GM21723 (cell line): ENCODE results near the gene SLC38A4.
"Not testable (repeated sequence)": the region's sequence is repeated elsewhere in the genome, so short reads cannot be mapped to it uniquely, and the experiment has no call there.

Source experiments
- ATAC-seq: cut with Tn5 transposase; IDR thresholded peaks from one replicate; pipeline ENCODE4 v1.9.1; 2021; ENCODE audit warnings: mild to moderate bottlenecking, moderate library complexity; ENCODE audit not compliant: unreplicated experiment

Gene SLC38A4

DNA sequence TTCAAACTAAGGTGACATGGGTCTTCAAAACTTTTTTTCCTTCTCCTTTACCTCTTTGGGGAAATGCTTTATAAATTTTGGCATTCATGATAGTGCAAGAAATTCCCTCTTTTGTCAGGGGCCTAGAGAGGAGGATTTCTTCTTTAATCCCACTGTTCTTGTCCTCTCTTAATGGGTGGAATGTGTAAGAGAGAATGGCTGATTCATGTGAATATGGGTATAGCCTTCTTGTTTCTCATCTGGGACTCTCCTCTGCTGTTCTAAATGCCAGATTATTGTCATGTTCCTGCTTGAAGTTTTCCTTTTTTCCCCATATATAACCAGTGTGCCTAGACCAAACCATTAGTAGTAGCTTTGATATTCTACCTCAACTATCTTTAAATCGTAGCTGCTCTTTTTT, 46.7 kb downstream of the SLC38A4 start:
- ATAC-seq = no peak

DNA sequence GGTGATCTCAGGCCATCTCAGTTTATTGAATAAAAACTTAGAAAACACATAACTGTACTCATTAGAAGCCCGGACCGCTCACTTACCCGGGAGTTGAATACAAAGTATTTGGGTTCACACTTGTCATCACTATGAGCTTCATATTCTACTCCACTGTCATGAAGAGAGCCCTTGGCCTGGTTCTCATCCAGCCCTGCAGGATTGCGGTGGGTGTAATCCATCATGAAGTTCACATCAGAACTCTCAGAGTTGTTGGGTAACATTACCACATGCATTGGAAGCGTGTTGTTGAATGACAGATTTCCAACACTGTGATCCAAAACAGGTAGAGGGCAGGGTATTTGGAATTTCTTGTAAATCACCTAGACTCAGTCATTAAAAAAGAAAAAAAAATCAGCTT, 47.4 kb downstream of the SLC38A4 start:
- ATAC-seq = no peak

- ATAC-seq = no peak
Observed at GRCh38 chr12:46777587-46777986, 48.2 kb downstream of the SLC38A4 start.

- no peak for ATAC-seq
Observed at GRCh38 chr12:46775796-46776195, 50.0 kb downstream of the SLC38A4 start.

GRCh38 chr12:46774322-46774633, 51.5 kb downstream of the SLC38A4 start:
- ATAC-seq = no peak

DNA sequence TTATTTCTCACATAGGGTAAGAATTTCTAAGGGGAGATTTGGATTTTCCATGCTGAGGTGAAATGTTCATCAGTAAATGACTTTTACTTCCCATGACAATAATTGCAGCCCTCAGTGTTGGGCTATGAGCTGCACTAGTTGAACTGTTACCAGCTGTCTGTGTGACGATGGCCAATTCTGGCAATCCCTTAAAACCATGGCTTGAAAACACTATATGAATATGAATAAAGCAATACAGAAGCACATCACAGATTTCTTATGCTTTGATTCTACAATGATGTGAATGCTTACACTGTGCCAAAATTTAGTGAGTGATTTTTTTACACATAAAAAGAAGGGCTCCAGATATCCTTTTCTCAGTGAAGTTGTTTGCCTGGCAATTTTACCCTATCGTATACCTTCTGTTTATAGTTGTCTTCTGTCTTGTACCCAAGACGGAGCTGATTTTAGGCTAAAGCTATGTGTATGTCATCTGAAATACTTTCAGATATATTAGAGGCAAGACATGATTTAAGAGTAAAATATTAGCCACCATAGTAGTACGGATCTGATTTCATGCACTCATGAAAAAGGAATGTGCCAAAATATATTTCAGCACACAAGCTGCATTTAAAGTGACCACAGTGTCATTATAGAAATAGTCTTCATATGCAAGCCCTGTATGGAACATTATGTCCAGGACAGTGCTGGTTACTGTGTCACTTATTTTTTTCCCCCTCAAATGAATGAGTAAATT, 52.0 kb downstream of the SLC38A4 start:
- no peak for ATAC-seq

- no peak for ATAC-seq
Observed at GRCh38 chr12:46771268-46771827, 54.4 kb downstream of the SLC38A4 start.

DNA sequence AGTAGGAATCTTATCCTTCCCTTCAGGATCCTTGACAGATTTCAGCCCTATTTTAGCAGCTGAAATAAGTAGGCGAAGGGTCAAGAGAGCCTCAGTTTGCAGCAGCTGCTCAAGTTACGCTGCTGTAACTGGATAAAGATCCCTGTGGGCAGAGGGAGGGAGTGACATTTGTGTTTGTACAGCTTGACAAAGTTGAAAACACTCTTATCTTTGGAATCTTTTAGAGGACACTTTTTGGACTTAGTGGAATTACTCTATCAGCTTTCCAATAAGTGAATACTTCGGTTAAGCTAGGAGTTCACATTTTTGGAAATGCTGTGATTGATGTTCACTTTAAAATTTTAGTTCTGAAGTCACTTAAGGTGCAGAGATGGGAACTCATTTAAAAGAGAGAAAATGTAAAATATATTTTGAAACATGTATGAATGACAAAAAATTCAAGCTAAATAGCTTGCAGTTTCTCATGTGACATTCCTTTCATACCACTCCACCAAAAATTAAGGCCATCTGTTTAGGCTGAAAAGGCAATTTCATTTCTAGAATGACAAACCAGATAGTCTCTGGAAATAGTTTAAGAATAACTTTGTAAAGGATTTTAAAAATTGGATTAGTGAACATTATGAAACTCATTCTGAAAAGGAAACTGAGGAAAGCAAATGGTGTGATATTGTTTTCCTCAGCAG, 55.2 kb downstream of the SLC38A4 start:
- ATAC-seq = no peak

DNA sequence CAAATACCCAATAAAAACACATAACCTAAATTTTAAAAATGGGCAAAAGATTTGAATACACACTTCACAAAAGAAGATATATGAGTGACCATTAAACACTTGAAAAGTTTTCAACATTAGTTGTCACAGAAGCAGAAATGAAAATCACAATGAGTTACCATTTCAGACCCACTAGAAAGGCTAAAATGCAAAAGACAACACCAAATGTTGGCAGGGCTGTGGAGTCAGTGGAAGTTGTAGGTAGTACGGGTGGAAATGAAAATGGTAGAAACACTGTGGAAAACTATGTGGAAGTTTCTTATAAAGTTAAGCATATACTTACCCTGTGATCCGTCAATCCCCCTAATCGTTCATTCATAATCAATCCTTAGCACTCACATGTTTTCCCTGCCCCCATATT, 61.8 kb downstream of the SLC38A4 start:
- ATAC-seq = no peak

- no peak for ATAC-seq
Observed at GRCh38 chr12:46763230-46763629, 62.6 kb downstream of the SLC38A4 start.

DNA sequence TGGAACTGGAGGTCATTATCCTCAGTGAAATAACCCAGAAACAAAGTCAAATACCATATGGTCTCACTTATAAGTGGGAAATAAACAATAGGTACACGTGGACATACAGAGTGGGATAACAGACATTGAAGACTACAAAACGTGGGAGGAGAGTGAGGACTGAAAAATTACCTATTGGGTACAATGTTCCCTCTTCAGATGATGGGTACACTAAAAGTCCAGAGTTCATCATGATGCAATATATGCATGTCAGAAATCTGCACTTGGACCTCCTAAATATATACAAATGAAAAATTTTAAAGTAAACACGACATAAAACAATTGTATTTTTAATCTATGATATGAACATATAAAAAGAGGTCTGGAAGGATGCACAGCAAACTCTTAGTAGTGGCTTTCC, 71.2 kb downstream of the SLC38A4 start:
- no peak for ATAC-seq

- no peak for ATAC-seq
Observed at GRCh38 chr12:46752396-46752795, 73.4 kb downstream of the SLC38A4 start.

GRCh38 chr12:46751173-46751572, 74.6 kb downstream of the SLC38A4 start:
- no peak for ATAC-seq

- ATAC-seq = no peak
Observed at GRCh38 chr12:46749322-46749721, 76.5 kb downstream of the SLC38A4 start.

DNA sequence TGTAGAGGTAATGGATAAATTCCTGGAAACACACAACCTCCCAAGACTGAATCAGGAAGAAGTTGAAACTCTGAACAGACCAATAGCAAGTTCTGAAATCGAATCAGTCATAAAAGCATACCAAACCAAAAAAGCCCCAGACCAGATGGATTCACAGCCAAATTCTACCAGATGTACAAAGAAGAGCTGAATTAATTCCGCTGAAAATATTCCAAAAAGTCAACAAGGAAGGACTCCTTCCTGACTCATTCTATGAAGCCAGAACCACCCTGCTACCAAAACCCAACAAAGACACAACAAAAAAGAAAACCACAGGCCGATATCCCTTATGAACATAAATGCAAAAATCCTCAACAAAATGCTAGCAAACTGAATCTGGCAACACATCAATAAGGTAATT, 81.5 kb downstream of the SLC38A4 start:
- ATAC-seq = no peak

- no peak for ATAC-seq
Observed at GRCh38 chr12:46743456-46743855, 82.3 kb downstream of the SLC38A4 start.

DNA sequence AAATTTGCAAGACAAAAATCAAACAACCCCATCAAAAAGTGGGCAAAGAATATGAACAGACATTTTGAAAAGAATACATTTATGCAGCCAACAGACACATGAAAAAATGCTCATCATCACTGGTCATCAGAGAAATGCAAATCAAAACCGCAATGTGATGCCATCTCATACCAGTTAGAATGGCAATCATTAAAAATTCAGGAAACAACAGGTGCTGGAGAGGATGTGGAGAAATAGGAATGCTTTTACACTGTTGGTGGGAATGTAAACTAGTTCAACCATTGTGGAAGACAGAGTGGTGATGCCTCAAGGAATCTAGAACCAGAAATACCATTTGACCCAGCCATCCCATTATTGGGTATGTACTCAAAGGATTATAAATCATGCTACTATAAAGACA, 83.5 kb downstream of the SLC38A4 start:
- ATAC-seq = not testable (repeated sequence)

- ATAC-seq = no peak
Observed at GRCh38 chr12:46725332-46725731, 100.5 kb downstream of the SLC38A4 start.

DNA sequence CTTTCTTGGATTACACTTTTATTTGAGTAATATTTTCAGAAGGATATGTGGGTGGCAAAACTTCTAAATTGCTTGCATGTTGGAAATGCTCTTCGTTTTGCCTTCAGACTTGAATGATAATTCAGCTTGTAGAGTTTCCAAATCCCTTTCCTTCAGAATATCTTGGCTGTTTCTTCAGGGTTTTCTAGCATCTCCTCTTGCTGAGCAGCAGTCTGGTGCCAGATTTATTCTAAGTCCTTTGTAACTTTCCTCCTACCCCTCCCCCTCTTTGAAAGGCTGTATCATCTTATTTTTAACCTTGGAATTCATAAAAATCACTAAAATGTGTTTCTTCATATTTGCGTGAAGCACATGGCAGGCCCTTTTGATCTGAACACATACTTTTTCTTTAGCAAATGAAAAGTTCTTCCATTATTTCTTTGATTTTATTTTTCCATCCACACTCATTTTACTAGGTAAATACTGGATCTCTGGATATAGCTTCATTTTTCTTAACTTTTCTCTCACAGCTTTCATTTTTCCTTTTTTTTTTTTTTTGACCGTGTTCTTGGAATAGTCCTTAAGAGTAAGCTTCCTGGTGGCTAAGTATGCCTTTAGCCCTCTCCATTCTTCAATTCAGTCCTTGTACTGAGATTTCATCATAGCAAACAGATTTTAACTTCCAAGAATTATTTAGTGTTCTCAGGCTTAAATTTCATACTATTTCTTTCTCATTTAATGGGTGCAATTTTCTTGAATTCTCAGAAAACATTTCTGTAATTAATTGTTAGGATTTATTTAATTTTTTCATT, 102.0 kb downstream of the SLC38A4 start:
- no peak for ATAC-seq

DNA sequence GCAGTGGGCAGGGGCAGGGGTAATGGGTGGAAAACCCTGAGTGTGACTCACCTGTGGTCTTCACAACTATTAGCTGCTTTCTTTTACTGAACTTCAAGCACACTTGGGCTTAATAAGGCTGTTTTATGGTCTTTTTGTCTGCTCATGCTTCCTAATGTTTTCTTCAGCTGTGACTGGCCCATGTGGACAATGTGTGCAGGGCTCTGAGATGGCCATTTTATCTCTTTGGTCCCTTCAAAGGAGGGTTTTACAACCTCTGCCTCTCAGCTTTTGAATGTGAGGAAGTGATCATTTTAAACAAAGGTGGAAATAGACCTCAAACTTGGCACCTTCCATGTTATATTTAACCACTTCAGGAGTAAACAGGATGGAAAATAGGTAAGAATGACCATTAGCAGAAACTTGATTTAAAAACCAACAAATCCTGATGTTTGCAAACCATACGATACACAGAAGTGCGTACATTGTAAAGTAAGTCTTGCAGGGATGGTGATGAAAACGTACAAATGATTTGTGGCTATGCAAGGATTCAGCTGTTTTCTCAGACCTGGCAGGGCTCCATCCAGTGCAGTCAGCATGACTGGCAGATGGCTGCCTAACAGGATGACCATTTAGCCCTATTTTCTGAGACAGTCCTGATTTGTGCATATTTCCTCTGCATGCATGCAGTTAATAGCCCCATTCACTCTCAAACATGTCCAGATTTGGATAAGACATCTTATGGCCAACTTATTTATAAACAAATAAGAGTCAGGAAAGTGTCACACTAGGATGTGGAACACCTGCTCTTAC, 103.2 kb downstream of the SLC38A4 start:
- no peak for ATAC-seq

DNA sequence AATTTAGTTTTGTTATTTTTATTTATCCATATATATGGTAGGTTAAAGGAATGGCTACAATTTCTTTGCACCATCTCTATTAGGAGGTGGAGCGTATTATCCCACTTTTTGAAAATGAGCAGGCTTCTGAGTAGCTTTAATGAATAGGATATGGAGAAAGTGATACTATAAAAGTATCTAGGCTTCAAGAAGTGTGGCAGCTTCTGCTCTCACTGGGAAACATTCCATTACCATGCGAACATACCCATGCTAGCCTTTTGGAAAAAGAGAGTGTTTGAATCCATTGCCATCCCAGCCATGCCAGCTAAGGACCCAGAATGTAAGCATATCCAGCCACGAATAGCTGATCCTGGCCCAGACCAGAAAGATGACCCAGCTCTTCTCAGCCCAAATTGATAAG, 107.3 kb downstream of the SLC38A4 start:
- ATAC-seq = no peak
